ENCODE results near the gene KL. TPM values are rescaled to one million over a fixed set of nuclear protein-coding genes. Genes with fewer than 3 reads are reported as not detected.

Gene KL
- total RNA-seq, 5 donors from 2014 or later (not counting 1 experiment from before 2014, with no cell fraction given): 0.12 to 0.20 (median 0.16) TPM; not detected in 1

GRCh38 chr13:33007950-33008349 lies 8.3 kb upstream of the KL start:
- WGBS (ENCODE audit: insufficient coverage): 80% methylated on average over 1 of the region's 3 CpGs
- no peak for ATAC-seq (replicated peaks in 1 of 4)
- H3K27me3 ChIP-seq (replicated peaks in 1 of 2; ENCODE audit: control insufficient read depth in 2 of 2, extremely low read depth in 1 of 2, insufficient read depth in 2 of 2, low read length in 1 of 2): peaks cover 0 to 3% of the 10 kb centered on the region in 2 experiments

GRCh38 chr13:33008946-33009722 lies 7.1 kb upstream of the KL start:
- H3K27me3 ChIP-seq (replicated peaks in 1 of 2; ENCODE audit: control insufficient read depth in 2 of 2, extremely low read depth in 1 of 2, insufficient read depth in 2 of 2, low read length in 1 of 2): peaks cover 0 to 8% of the 10 kb centered on the region in 2 experiments
- H3K4me1 Mint-ChIP-seq: no peaks in the 10 kb centered on the region
- peaks cover 4% of the 10 kb centered on the region for H3K36me3 Mint-ChIP-seq
- ChIA-PET CTCF (no interaction called here), POLR2A (no interaction called here)
- 29% methylated on average over 2 of the region's 5 CpGs for WGBS (ENCODE audit: insufficient coverage)
- H3K27ac Mint-ChIP-seq: no peak overlapping the region
- H3K27me3 Mint-ChIP-seq: peaks cover 37 to 51% of the 10 kb centered on the region in 2 donors
- no peaks in the 10 kb centered on the region for H3K4me1 ChIP-seq (ENCODE audit: control insufficient read depth in 1 of 2, extremely low read depth in 1 of 2, insufficient read depth in 2 of 2, low read length in 2 of 2)
- DNase-seq: no peak
- H3K36me3 ChIP-seq (ENCODE audit: control insufficient read depth in 2 of 2, extremely low read depth in 1 of 2, insufficient read depth in 1 of 2, low read length in 1 of 2): no peaks in the 10 kb centered on the region
- no peaks in the 10 kb centered on the region for H3K9me3 ChIP-seq
- no peak overlapping the region for H3K27ac ChIP-seq (ENCODE audit: low read length)
- no peak overlapping the region for H3K4me3 ChIP-seq (ENCODE audit: control insufficient read depth in 1 of 2, extremely low read depth in 1 of 2, low read length in 1 of 2)
- no peak overlapping the region for H3K4me3 Mint-ChIP-seq
- peaks cover 10 to 26% (median 17%) of the 10 kb centered on the region in 3 donors for H3K9me3 Mint-ChIP-seq
- no peak for ATAC-seq (replicated peaks in 1 of 4)

More at GRCh38 chr13:33007950-33008349, 8.3 kb upstream of the KL start:
- Mint-ChIP-seq H3K9me3 (peaks cover 10 to 26% (median 17%) of the 10 kb centered on the region in 3 donors), H3K27me3 (peaks cover 31 to 40% of the 10 kb centered on the region in 2 donors), H3K4me1 (no peaks in the 10 kb centered on the region), H3K27ac (no peak overlapping the region), H3K36me3 (peaks cover 4% of the 10 kb centered on the region), H3K4me3 (no peak overlapping the region)
- no peaks in the 10 kb centered on the region for H3K9me3 ChIP-seq
- no peak overlapping the region for H3K27ac ChIP-seq (ENCODE audit: low read length)
- no peak overlapping the region for H3K4me3 ChIP-seq (ENCODE audit: control insufficient read depth in 1 of 2, extremely low read depth in 1 of 2, low read length in 1 of 2)
- ChIA-PET POLR2A (no interaction called here), CTCF (no interaction called here)
- H3K4me1 ChIP-seq (ENCODE audit: control insufficient read depth in 1 of 2, extremely low read depth in 1 of 2, insufficient read depth in 2 of 2, low read length in 2 of 2): no peaks in the 10 kb centered on the region
- DNase-seq: no peak
- H3K36me3 ChIP-seq (ENCODE audit: control insufficient read depth in 2 of 2, extremely low read depth in 1 of 2, insufficient read depth in 1 of 2, low read length in 1 of 2): no peaks in the 10 kb centered on the region

DNA sequence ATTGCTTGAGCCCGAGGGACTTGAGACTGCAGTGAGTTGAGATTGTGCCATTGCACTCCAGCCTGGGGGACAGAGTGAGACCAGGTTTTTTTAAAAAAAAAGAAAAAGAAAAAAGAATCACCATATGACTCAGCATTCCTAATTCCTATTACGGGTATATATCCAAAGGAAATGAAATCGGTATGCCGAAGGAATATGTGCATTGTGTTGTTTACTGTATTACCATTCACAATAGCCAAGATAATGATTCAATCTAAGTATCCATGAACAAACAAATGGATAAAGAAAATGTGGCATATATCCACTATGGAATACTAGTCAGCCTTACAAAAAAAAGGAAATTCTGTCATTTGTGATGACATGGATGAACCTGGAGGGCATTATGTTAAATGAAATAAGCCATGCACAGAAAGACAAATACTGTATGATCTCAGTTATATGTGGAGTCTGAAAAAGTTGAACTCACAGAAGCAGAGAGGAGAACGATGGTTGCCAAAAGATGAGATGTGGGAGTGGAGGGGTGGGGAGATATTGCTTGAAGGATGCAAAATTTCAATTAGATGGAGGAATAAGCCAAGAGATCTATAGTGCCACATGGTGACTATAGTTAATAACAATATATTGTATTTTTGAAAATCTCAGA lies 4.3 kb upstream of the KL start:
- ATAC-seq (replicated peaks in 1 of 4): no peak
- Mint-ChIP-seq H3K9me3 (peaks cover 10 to 26% (median 17%) of the 10 kb centered on the region in 3 donors), H3K4me1 (peaks cover 11 to 13% (median 12%) of the 10 kb centered on the region in 3 donors), H3K27ac (no peak overlapping the region), H3K4me3 (no peak overlapping the region), H3K36me3 (peaks cover 4% of the 10 kb centered on the region), H3K27me3 (peaks cover 49 to 64% of the 10 kb centered on the region in 2 donors)
- H3K4me3 ChIP-seq (ENCODE audit: control insufficient read depth in 1 of 2, extremely low read depth in 1 of 2, low read length in 1 of 2): no peak overlapping the region
- no peaks in the 10 kb centered on the region for H3K9me3 ChIP-seq
- H3K36me3 ChIP-seq (ENCODE audit: control insufficient read depth in 2 of 2, extremely low read depth in 1 of 2, insufficient read depth in 1 of 2, low read length in 1 of 2): no peaks in the 10 kb centered on the region
- H3K27ac ChIP-seq (ENCODE audit: low read length): no peak overlapping the region
- peaks cover 0 to 15% of the 10 kb centered on the region in 2 experiments for H3K4me1 ChIP-seq (ENCODE audit: control insufficient read depth in 1 of 2, extremely low read depth in 1 of 2, insufficient read depth in 2 of 2, low read length in 2 of 2)
- POLR2A ChIA-PET: no interaction called here
- peaks cover 2 to 26% of the 10 kb centered on the region in 2 experiments for H3K27me3 ChIP-seq (replicated peaks in 1 of 2; ENCODE audit: control insufficient read depth in 2 of 2, extremely low read depth in 1 of 2, insufficient read depth in 2 of 2, low read length in 1 of 2)
- CTCF ChIA-PET: interaction anchor here in 1 of 2 donors (0.7 kb wide), 1 partner anchor 347 kb away, joined by 4 read pairs; no protein-coding TSS in a partner anchor
- no peak for DNase-seq
- no CpG with 5 or more reads among the region's 5 CpGs for WGBS (ENCODE audit: insufficient coverage)

- Mint-ChIP-seq H3K9me3 (peaks cover 0 to 6% (median 2%) of the 10 kb centered on the region in 3 donors), H3K4me3 (peak overlapping the region in 1 of 3 donors; percentile 73), H3K27ac (no peak overlapping the region), H3K36me3 (no peaks in the 10 kb centered on the region), H3K4me1 (peaks cover 16 to 18% (median 17%) of the 10 kb centered on the region in 3 donors), H3K27me3 (peaks cover 48 to 71% of the 10 kb centered on the region in 2 donors)
- DNase-seq (no peak), ATAC-seq (replicated peaks in 1 of 4) (no peak)
- whole genome bisulfite sequencing (ENCODE audit: insufficient coverage): no CpG with 5 or more reads among the region's 4 CpGs
- no peaks in the 10 kb centered on the region for H3K36me3 ChIP-seq (ENCODE audit: control insufficient read depth in 2 of 2, extremely low read depth in 1 of 2, insufficient read depth in 1 of 2, low read length in 1 of 2)
- H3K9me3 ChIP-seq: no peaks in the 10 kb centered on the region
- H3K27me3 ChIP-seq (replicated peaks in 1 of 2; ENCODE audit: control insufficient read depth in 2 of 2, extremely low read depth in 1 of 2, insufficient read depth in 2 of 2, low read length in 1 of 2): peaks cover 2 to 30% of the 10 kb centered on the region in 2 experiments
- peaks cover 0 to 20% of the 10 kb centered on the region in 2 experiments for H3K4me1 ChIP-seq (ENCODE audit: control insufficient read depth in 1 of 2, extremely low read depth in 1 of 2, insufficient read depth in 2 of 2, low read length in 2 of 2)
- no peak overlapping the region for H3K27ac ChIP-seq (ENCODE audit: low read length)
- POLR2A ChIA-PET: interaction anchor here in 1 of 2 donors (0.6 kb wide), 1 partner anchor 65 kb away, joined by 3 read pairs; no protein-coding TSS in a partner anchor
- CTCF ChIA-PET: no interaction called here
- no peak overlapping the region for H3K4me3 ChIP-seq (ENCODE audit: control insufficient read depth in 1 of 2, extremely low read depth in 1 of 2, low read length in 1 of 2)
Observed at GRCh38 chr13:33014291-33014690, 1.9 kb upstream of the KL start.

GRCh38 chr13:33015241-33015668 lies 968 bp upstream of the KL start:
- WGBS (ENCODE audit: insufficient coverage): 20% methylated on average over 4 of the region's 8 CpGs
- DNase-seq: no peak
- no peaks in the 10 kb centered on the region for H3K36me3 ChIP-seq (ENCODE audit: control insufficient read depth in 2 of 2, extremely low read depth in 1 of 2, insufficient read depth in 1 of 2, low read length in 1 of 2)
- H3K36me3 Mint-ChIP-seq: no peaks in the 10 kb centered on the region
- H3K27ac Mint-ChIP-seq: no peak overlapping the region
- H3K4me3 ChIP-seq (ENCODE audit: control insufficient read depth in 1 of 2, extremely low read depth in 1 of 2, low read length in 1 of 2): no peak overlapping the region
- no peak for ATAC-seq (replicated peaks in 1 of 4)
- ChIA-PET POLR2A (no interaction called here), CTCF (interaction anchor here in 1 of 2 donors (0.7 kb wide), 1 partner anchor 249 kb away, joined by 3 read pairs; no protein-coding TSS in a partner anchor)
- no peaks in the 10 kb centered on the region for H3K9me3 Mint-ChIP-seq
- H3K27me3 ChIP-seq (replicated peaks in 1 of 2; ENCODE audit: control insufficient read depth in 2 of 2, extremely low read depth in 1 of 2, insufficient read depth in 2 of 2, low read length in 1 of 2): peaks cover 5 to 38% of the 10 kb centered on the region in 2 experiments
- peaks cover 0 to 20% of the 10 kb centered on the region in 2 experiments for H3K4me1 ChIP-seq (ENCODE audit: control insufficient read depth in 1 of 2, extremely low read depth in 1 of 2, insufficient read depth in 2 of 2, low read length in 2 of 2)
- H3K4me1 Mint-ChIP-seq: peaks cover 16 to 18% (median 17%) of the 10 kb centered on the region in 3 donors
- peak overlapping the region; percentile 61 to 73 (median 66) for H3K4me3 Mint-ChIP-seq
- H3K9me3 ChIP-seq: no peaks in the 10 kb centered on the region
- H3K27ac ChIP-seq (ENCODE audit: low read length): no peak overlapping the region
- H3K27me3 Mint-ChIP-seq: peaks cover 55 to 74% of the 10 kb centered on the region in 2 donors

- no peak overlapping the region for H3K27ac Mint-ChIP-seq
- peak in 1 of 4 experiments; percentile 12 for ATAC-seq (replicated peaks in 1 of 4)
- H3K4me3 ChIP-seq (ENCODE audit: control insufficient read depth in 1 of 2, extremely low read depth in 1 of 2, low read length in 1 of 2): peak overlapping the region in 1 of 2 donors; percentile 59
- CTCF ChIA-PET: no interaction called here
- H3K27me3 Mint-ChIP-seq: peaks cover 58 to 77% of the 10 kb centered on the region in 2 donors
- no peaks in the 10 kb centered on the region for H3K9me3 Mint-ChIP-seq
- H3K9me3 ChIP-seq: no peaks in the 10 kb centered on the region
- POLR2A ChIA-PET: no interaction called here
- peaks cover 0 to 20% of the 10 kb centered on the region in 2 experiments for H3K4me1 ChIP-seq (ENCODE audit: control insufficient read depth in 1 of 2, extremely low read depth in 1 of 2, insufficient read depth in 2 of 2, low read length in 2 of 2)
- H3K36me3 Mint-ChIP-seq: no peaks in the 10 kb centered on the region
- H3K36me3 ChIP-seq (ENCODE audit: control insufficient read depth in 2 of 2, extremely low read depth in 1 of 2, insufficient read depth in 1 of 2, low read length in 1 of 2): no peaks in the 10 kb centered on the region
- peaks cover 16 to 18% (median 17%) of the 10 kb centered on the region in 3 donors for H3K4me1 Mint-ChIP-seq
- 4% methylated on average over 41 of the region's 52 CpGs for WGBS (ENCODE audit: insufficient coverage)
- peak overlapping the region; percentile 61 to 73 (median 66) for H3K4me3 Mint-ChIP-seq
- peaks cover 10 to 39% of the 10 kb centered on the region in 2 experiments for H3K27me3 ChIP-seq (replicated peaks in 1 of 2; ENCODE audit: control insufficient read depth in 2 of 2, extremely low read depth in 1 of 2, insufficient read depth in 2 of 2, low read length in 1 of 2)
- peak in 3 of 35 experiments; percentile 1 to 7 (median 4) for DNase-seq
- H3K27ac ChIP-seq (ENCODE audit: low read length): no peak overlapping the region
Observed at GRCh38 chr13:33015791-33016323, 366 bp upstream of the KL start.

Measured in T-cell (primary cell).